ENCODE data around the gene FAM171A2. TPM values are rescaled to one million over a fixed set of nuclear protein-coding genes. Genes with fewer than 3 reads are reported as not detected.

Gene FAM171A2
- polyA plus RNA-seq, 2 of the 4 experiments (the other 2 are of a cell fraction) = 1.8 to 3.9 TPM

DNA sequence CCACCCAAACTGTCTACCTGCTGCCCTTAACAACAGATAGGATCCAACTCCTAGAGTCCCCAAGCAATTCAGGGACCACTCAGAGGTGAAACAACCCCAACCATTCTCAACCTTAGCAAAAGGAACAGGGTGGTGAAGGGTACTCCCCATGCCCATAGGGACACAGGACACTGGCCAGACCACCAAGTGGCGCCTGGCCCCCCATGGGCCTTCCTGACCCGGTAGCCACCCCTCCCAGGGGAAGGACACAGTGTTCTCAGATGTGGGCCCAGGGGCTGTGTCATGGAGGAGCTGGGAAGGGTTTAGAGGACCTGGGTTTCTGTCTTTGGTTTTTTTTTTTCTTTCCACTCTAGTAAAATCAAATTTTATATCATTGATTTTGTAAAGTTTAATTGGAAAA, 29.3 kb downstream of the FAM171A2 start:
- H3K4me3 ChIP-seq = no peak overlapping the region
- H3K4me1 ChIP-seq = peaks cover 11% of the 10 kb centered on the region
- FAIRE-seq (no peak), DNase-seq (ENCODE audit: low read depth in 1 of 2, low spot score in 1 of 2) (no peak), ATAC-seq (no peak)
- no peak overlapping the region for H3K4me2 ChIP-seq
- no peak for TF ChIP-seq CHD2 (IDR thresholded peaks at IDR 0.05; ENCODE audit: low read length, partially characterized antibody)
- TF ChIP-seq JUNB (IDR thresholded peaks at IDR 0.05) = no peak
- no peak for TF ChIP-seq MYC (IDR thresholded peaks at IDR 0.05; ENCODE audit: borderline replicate concordance, low read length)
- no peak for TF ChIP-seq TFCP2L1 (CRISPR knock-in tag; IDR thresholded peaks at IDR 0.05)
- no peak for TF ChIP-seq ZNF302 (CRISPR knock-in tag; IDR thresholded peaks at IDR 0.05)
- TF ChIP-seq HMGXB4 (CRISPR knock-in tag; IDR thresholded peaks at IDR 0.05; ENCODE audit: borderline replicate concordance) = no peak
- TF ChIP-seq HES2 (IDR thresholded peaks at IDR 0.05) = no peak
- TF ChIP-seq, protein P1, sequence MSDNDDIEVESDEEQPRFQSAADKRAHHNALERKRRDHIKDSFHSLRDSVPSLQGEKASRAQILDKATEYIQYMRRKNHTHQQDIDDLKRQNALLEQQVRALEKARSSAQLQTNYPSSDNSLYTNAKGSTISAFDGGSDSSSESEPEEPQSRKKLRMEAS (IDR thresholded peaks at IDR 0.05) = no peak
- no peak for TF ChIP-seq CEBPB (IDR thresholded peaks at IDR 0.05)
- no peak for TF ChIP-seq CHD4 (IDR thresholded peaks at IDR 0.05; ENCODE audit: borderline replicate concordance)
- TF ChIP-seq CBX2 (IDR thresholded peaks at IDR 0.05; ENCODE audit: borderline replicate concordance, low read depth) = no peak
- TF ChIP-seq, protein P2, sequence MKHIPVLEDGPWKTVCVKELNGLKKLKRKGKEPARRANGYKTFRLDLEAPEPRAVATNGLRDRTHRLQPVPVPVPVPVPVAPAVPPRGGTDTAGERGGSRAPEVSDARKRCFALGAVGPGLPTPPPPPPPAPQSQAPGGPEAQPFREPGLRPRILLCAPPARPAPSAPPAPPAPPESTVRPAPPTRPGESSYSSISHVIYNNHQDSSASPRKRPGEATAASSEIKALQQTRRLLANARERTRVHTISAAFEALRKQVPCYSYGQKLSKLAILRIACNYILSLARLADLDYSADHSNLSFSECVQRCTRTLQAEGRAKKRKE (CRISPR knock-in tag; IDR thresholded peaks at IDR 0.05; ENCODE audit: low read depth) = no peak
- TF ChIP-seq RFX5 (IDR thresholded peaks at IDR 0.05) = no peak
- no peak for TF ChIP-seq E2F6 (IDR thresholded peaks at IDR 0.05; ENCODE audit: borderline replicate concordance, low read depth)
- no peak overlapping the region for H3K27ac ChIP-seq
- no peaks in the 10 kb centered on the region for H3K9me3 ChIP-seq
- ChIA-PET CTCF (interaction anchor here (2.2 to 13.6 kb wide), 3 partner anchors 14 to 121 kb away, joined by 8 to 327 read pairs (median 246); partner anchors contain the start of genes FAM171A2 and GRN), POLR2A (no interaction called here)
- WGBS (ENCODE audit: missing lambda C conversion rate) = 45% methylated on average over 2 of the region's 2 CpGs

DNA sequence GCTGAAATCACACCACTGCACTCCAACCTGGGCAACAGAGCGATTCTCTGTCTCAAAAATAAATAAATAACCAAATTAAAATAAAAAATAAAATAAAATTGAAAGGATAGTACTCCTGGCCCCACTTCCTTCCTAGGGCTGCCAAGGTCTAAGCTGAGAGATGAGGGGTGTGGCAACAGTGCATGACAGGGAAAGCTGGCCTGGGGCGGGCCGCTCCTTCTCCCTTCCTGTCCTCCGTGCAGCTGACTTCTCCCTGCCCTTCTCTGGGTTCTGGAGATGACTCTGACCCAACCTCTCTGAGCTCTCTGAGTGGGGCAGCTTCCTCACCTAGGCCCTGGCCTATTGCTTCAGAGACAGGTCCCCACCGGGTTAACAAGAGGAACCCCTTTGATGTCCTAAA, 30.3 kb downstream of the FAM171A2 start:
- ChIA-PET CTCF (interaction anchor here (1.3 to 13.6 kb wide), 7 partner anchors 15 to 127 kb away, joined by 3 to 327 read pairs (median 27); partner anchors contain the start of genes FAM171A2 and GRN), POLR2A (no interaction called here)
- no peaks in the 10 kb centered on the region for H3K9me3 ChIP-seq
- ATAC-seq = no peak
- H3K4me1 ChIP-seq = peaks cover 6% of the 10 kb centered on the region
- no peak overlapping the region for H3K4me2 ChIP-seq
- WGBS (ENCODE audit: missing lambda C conversion rate) = 72% methylated on average over 5 of the region's 5 CpGs
- no peak for DNase-seq (ENCODE audit: low read depth in 1 of 2, low spot score in 1 of 2)
- TF ChIP-seq RNF2 (IDR thresholded peaks at IDR 0.05; ENCODE audit: borderline replicate concordance, low read depth) (no peak), SREBF2 (IDR thresholded peaks at IDR 0.05) (no peak), JUNB (IDR thresholded peaks at IDR 0.05) (no peak), MAZ (IDR thresholded peaks at IDR 0.05; ENCODE audit: borderline replicate concordance, low read depth, low read length) (no peak), FOSB (CRISPR knock-in tag; IDR thresholded peaks at IDR 0.05) (no peak), CEBPB (IDR thresholded peaks at IDR 0.05) (no peak), E2F6 (IDR thresholded peaks at IDR 0.05; ENCODE audit: borderline replicate concordance, low read depth) (no peak), KDM1A (IDR thresholded peaks at IDR 0.05; ENCODE audit: low read depth) (no peak), RAD21 (conservative IDR thresholded peaks at IDR 0.05 in 1 of 2, IDR thresholded peaks at IDR 0.05 in 1 of 2) (no peak), NPAS2 (CRISPR knock-in tag; IDR thresholded peaks at IDR 0.05; ENCODE audit: borderline replicate concordance) (no peak), BHLHE40 (IDR thresholded peaks at IDR 0.05; ENCODE audit: low read depth, low read length) (no peak), NR3C1 (IDR thresholded peaks at IDR 0.05) (no peak), MAFK (IDR thresholded peaks at IDR 0.05; ENCODE audit: partially characterized antibody) (no peak), NFE2L2 (conservative IDR thresholded peaks at IDR 0.05; ENCODE audit: low read length) (no peak), CBX8 (IDR thresholded peaks at IDR 0.05) (no peak), HOXB5 (CRISPR knock-in tag; IDR thresholded peaks at IDR 0.05) (no peak)
- TF ChIP-seq, protein P3, sequence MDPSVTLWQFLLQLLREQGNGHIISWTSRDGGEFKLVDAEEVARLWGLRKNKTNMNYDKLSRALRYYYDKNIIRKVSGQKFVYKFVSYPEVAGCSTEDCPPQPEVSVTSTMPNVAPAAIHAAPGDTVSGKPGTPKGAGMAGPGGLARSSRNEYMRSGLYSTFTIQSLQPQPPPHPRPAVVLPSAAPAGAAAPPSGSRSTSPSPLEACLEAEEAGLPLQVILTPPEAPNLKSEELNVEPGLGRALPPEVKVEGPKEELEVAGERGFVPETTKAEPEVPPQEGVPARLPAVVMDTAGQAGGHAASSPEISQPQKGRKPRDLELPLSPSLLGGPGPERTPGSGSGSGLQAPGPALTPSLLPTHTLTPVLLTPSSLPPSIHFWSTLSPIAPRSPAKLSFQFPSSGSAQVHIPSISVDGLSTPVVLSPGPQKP (IDR thresholded peaks at IDR 0.05; ENCODE audit: low read depth, low read length) = no peak
- FAIRE-seq = no peak
- H3K27ac ChIP-seq = no peak overlapping the region
- no peak overlapping the region for H3K4me3 ChIP-seq
